Retinal pigment epithelial cell (primary cell): ENCODE measurements around the gene PLSCR3.

Source experiments
- DNase-seq: peaks from one replicate; pipeline ENCODE4 v3.0.0-alpha.2; 2010; ENCODE audit warnings: low read depth
- H3K4me3 ChIP-seq: 2 replicates; pipeline ENCODE4 v1.5.1; 2011; ENCODE audit warnings: mild to moderate bottlenecking, low read length, control low read depth, moderate library complexity
- TF ChIP-seq, protein P1 (sequence below): conservative IDR thresholded peaks from 2 replicates; pipeline ENCODE4 v1.5.1; 2011; ENCODE audit warnings: low read depth, low read length, control low read depth, inconsistent platforms

The PLSCR3 gene

GRCh38 chr17:7439462-7440112 lies 45.3 kb upstream of the PLSCR3 start, which contains the start of gene FGF11:
Gene FGF11 (plus strand): TSS chr17:7439512. CDS start chr17:7439621, 109 bp downstream.
- DNase-seq: no peak
- TF ChIP-seq, protein P1, sequence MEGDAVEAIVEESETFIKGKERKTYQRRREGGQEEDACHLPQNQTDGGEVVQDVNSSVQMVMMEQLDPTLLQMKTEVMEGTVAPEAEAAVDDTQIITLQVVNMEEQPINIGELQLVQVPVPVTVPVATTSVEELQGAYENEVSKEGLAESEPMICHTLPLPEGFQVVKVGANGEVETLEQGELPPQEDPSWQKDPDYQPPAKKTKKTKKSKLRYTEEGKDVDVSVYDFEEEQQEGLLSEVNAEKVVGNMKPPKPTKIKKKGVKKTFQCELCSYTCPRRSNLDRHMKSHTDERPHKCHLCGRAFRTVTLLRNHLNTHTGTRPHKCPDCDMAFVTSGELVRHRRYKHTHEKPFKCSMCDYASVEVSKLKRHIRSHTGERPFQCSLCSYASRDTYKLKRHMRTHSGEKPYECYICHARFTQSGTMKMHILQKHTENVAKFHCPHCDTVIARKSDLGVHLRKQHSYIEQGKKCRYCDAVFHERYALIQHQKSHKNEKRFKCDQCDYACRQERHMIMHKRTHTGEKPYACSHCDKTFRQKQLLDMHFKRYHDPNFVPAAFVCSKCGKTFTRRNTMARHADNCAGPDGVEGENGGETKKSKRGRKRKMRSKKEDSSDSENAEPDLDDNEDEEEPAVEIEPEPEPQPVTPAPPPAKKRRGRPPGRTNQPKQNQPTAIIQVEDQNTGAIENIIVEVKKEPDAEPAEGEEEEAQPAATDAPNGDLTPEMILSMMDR: no peak
- peak within 1 kb of the TSS; percentile 68 for H3K4me3 ChIP-seq

DNA sequence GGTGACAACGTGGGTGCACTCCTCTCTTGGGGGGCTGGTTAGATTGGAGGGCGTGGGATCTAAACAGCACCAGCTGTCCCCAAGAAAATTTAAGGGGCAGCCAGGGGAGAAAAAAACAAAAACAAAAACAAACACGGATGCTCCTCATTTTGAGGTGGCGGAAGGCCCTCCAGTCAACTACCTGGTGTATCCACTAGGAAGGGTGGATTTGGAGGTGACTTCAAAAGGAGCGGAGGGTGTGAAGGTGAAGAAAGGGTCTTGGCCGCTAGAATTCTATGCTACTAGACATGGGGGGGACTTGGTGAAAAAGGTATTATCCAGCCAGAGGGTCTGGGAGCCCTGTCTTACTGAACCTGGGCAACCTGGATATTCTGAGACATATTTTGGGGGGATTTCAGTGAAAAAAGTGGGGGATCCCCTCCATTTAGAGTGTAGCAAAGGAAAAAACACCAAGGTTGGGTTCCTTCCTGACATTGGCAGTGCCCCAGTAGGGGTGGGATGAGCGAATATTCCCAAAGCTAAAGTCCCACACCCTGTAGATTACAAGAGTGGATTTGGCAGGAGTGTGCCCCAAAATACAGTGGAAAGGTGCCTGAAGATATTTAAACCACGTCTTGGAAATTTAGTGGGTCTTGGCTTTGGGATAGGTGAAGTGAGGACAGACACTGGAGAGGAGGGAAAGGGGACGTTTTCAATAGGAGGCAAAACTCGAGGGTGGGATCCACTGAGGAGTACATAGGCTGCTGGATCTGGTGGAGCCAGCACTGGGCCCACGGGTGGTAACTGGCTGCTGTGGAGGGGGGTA lies 44.5 kb upstream of the PLSCR3 start:
- peak overlapping the region; percentile 52 for H3K4me3 ChIP-seq
- no peak for DNase-seq
- TF ChIP-seq, protein P1: no peak

DNA sequence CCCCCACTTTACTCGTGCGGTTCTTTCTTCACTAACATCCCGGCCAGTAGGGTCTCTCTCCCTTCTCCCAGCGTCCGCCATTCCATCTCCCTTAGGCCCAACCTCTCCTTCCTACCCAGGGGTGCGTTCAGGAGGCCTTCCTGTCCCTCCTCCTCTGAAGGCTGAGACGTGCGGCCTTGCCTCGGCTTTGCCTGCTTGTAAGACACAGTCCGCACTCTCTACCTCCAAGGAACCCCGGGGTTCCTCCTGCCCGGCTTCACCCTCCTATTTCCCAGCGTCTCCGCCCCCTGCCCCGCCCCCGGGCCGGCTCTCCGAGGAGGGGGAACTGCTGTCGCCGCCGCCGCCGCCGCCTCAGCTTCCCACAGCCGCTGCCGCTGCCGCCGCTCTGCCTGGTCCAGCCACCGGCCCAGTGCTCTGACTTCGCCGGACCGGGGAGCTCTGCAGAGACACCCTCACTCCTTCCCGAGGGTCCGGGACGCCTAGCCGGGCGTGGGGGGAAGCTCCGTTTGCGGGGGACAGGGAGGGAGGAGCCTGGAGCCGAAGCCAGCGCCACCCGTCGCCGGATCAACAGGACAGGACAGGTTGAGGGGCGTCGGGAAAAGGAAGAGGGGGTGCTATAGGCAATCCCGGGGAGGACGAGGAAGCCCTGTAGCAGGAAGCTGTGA lies 43.8 kb upstream of the PLSCR3 start:
- DNase-seq: no peak
- peak overlapping the region; percentile 52 for H3K4me3 ChIP-seq
- TF ChIP-seq, protein P1: no peak

GRCh38 chr17:7437369-7437863 lies 43.1 kb upstream of the PLSCR3 start:
- TF ChIP-seq, protein P1: no peak
- peak overlapping the region; percentile 52 for H3K4me3 ChIP-seq
- no peak for DNase-seq

DNA sequence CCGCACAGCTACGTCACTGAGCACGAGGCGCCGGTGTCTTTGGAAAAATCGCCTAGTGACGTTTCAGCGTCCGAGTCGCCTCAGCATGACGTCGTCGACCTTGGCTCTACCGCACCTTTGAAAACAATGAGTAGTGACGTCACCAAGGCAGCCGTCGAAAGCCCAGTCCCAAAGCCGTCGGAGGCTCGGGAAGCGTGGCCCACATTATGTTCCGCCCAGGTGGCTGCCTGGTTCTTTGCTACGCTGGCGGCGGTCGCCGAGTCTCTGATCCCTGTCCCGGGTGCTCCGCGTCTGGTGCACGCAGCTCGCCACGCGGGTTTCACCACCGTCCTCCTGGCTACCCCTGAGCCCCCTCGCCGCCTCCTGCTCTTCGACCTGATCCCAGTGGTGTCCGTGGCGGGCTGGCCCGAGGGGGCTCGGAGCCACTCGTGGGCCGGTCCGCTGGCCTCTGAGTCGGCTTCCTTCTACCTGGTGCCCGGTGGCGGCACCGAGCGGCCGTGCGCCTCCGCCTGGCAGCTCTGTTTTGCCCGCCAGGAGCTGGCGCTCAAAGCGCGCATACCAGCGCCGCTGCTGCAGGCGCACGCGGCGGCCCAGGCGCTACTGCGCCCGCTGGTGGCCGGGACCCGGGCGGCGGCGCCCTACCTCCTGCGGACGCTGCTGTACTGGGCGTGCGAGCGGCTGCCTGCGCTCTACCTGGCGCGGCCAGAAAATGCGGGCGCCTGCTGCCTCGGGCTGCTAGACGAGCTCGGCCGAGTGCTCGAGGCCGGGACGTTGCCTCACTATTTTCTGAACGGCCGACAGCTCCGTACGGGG lies 42.4 kb upstream of the PLSCR3 start:
- TF ChIP-seq, protein P1: peak; percentile 68
- peak; percentile 65 for DNase-seq
- peak overlapping the region; percentile 70 for H3K4me3 ChIP-seq
